Kidney glomerular epithelial cell (primary cell): ENCODE measurements around the gene MTREX.
A peak's percentile ranks its signal among the peaks of the same experiment; 100 is the strongest.

ENCODE experiments used
- DNase-seq: peaks from one replicate; lab custom pipeline; 2025; lab: John Stamatoyannopoulos, UW

Gene MTREX

GRCh38 chr5:55384072-55384471 lies 76.3 kb downstream of the MTREX start:
- DNase-seq = no peak

DNA sequence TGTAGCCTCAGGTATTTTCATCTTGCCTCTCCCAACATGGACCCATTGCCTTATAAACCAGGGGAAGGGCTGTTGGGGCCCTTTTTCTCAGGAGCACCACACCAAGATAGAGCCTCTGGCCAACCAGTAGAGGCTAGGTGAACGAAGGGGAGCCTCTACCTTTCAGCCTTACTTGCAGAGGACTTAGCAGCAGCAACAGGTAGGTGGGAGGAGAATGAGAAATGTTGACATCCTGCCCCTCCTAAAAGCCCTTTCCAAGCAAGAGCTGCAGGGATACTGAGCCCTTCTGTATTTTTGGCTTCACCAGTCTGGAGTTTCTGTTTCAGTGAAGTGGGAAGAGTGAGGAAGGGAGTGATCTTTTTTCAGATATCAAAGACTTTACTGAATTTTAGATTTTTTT lies 77.4 kb downstream of the MTREX start:
- no peak for DNase-seq

GRCh38 chr5:55385846-55386245 lies 78.1 kb downstream of the MTREX start:
- no peak for DNase-seq

- no peak for DNase-seq
These were observed 78.6 kb downstream of the MTREX start for GRCh38 chr5:55386356-55386755.

DNA sequence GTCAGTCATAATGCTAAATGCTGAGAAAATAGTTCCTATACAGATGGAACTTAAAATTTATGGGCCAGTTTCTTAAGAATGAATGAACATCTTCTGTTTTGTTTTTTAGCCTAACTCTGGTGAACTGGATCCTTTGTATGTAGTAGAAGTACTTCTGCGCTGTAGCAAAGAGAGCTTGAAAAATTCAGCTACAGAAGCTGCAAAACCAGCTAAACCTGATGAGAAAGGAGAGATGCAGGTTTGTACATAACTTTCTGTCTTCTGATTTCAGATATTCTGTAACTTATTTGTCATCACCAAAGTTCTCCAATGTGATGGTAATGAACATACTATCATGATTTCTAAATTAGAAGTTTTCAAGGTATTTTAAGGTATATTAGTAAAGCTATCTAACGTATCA lies 80.1 kb downstream of the MTREX start:
- no peak for DNase-seq

DNA sequence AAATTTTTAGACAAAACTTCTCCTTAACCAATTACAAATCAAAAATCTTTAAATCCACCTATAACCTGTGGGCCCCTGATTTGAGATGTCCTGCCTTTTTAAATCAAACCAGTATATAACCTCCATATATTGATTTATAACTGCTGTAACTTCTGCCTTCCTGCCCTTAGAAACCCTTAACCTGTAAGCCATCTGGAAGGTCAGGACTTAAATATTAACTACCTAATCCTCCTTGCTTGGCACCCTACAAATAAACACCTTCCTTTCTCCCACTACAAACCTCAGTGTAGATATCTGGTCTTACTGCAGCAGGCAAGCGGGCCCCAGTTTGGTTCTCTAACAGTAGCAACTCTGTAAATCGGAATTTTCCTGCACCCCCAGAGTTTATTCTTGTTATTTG lies 83.9 kb downstream of the MTREX start:
- DNase-seq = no peak

DNA sequence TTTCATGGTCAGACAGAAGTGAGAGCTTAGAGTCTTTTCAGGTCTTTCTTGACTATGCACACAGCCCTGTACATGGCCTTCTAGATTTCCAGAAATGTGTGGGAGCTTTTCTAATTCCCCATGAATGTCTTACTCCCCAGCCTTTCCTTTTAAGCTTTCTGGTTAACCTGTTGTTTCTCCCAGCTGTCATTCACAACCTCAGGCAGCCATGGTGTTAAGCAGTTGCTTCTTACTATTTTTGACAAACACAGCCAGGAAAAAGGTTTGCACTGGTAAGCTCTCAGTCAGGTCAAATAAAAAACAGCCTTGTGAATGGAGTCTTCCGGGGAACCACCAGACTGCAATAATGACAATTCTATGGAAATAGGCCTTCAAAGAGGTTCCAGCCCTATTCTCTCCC lies 84.9 kb downstream of the MTREX start:
- DNase-seq = no peak

DNA sequence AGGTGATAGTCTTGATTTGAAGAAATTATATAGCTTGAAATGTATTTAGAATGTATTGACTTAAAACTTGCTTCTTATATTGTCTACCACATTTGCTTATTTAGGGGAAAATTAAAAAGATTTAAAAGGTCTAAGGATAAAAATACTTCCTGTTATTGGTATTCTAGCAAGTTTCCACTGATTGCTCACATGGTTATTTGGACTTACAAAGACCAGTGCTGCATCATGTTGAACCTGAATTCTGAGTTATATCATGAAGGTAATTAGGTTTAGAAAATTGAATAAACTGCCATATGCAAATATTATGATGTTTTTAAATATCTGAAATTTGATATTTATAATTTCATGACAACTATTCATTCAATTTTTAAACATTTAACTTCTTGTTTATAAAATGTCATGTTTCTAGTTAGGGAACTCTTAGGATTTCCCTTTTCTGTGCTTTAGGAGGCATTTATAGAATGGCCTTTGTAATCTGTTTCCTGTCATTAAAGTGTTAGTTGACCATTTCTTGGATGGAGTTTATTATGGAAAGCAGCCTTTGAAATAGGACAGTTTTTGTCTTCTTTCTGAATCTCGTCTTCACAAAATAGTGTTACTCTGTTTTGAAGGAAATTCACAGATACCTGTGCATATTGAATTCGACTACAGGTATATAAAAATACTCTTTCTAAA lies 85.8 kb downstream of the MTREX start:
- DNase-seq = no peak

DNA sequence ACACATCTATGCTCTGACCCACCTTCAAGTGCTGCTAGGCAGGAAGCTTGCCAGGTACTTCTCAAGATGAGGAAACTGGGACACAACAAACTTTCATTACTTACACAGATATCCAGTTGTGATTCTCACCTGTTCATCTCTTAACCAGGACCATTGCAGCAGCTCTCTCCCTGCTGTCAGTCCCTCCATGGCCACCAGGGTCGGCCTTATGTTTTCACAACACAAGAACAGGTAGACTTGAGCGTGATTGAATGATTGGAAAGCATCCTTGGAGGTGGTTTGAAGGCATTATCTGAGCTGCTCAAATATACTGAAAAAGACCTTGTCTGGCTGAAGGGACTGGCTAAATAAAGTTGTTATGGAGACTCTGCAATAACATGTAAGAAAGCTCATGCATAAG lies 94.4 kb downstream of the MTREX start:
- no peak for DNase-seq

DNA sequence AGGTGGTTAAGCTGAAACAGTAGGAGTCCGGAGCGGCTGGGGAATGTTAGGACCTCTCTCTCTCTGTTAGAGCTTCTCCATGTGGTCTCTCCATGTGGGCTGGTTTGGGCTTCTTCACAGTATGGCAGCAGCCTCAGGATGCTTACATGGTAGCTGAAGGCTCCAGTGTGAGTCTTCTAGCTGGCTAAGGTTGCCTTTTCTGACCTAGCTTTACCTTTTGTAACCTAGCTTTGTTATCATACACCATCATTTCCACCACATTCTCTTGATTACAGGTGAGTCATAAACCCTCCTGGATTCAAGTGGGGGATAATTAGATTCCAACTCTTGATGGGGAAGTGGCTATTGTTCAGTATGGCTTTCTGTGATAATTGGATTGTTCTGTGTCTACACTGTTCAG lies 98.5 kb downstream of the MTREX start:
- DNase-seq = no peak

GRCh38 chr5:55407059-55407684 lies 99.4 kb downstream of the MTREX start:
- peak; percentile 33 for DNase-seq

- no peak for DNase-seq
These were observed 100.2 kb downstream of the MTREX start for GRCh38 chr5:55407984-55408383.

DNA sequence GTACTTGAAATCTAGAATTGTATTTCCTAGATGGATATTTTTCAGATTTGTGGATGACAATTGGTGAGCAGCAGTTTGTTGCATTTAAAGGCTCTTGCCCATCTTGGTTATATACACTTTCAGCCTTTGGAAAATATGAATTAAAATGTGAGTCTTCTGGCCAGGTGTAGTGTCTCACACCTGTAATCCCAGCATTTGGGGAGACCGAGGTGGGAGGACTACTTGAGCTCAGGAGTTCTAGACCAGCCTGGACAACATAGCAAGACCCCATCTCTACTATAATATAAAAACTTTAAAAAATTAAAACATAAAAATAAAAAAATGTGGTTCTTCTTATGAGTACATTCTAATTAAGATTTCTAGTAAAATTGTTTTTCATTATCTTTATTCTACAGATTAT lies 102.0 kb downstream of the MTREX start:
- no peak for DNase-seq

GRCh38 chr5:55410845-55411244 lies 103.1 kb downstream of the MTREX start:
- no peak for DNase-seq

DNA sequence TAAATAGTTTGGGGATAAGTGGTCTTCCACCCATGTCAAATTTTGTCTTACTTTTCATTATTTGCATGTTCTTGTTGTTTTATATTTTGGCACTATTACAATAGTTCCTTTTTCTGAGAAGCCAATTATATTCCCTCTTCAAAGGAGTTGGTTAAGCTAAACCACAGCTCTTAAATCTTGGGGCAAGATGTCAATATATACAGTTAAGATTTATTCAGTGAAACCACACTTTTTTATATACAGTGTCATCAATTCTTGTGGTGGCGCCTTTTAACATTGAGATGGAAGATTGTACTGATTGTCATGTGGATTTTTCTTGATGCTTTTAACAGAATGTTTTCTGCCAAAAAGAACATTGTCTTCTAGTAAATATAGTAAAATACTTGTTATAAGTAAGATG lies 104.1 kb downstream of the MTREX start:
- no peak for DNase-seq

DNA sequence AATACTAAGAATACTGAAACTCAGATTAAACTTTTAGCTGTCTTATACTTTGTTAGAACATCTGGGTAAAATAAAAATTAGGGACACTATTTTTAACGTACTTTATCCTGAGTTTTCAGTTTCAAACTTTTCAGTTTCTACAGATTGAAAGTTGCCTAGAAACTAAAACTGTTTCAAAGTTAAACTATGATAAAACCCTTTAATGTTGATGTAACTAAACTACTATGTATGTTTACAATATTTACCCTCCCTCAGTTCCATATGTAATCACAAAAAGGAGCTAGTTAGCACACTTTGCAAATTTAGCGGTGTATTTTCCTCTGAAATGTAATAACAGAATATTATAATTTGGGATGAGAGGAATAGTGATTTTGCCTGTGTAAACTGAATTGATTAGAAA lies 105.9 kb downstream of the MTREX start:
- DNase-seq = no peak

DNA sequence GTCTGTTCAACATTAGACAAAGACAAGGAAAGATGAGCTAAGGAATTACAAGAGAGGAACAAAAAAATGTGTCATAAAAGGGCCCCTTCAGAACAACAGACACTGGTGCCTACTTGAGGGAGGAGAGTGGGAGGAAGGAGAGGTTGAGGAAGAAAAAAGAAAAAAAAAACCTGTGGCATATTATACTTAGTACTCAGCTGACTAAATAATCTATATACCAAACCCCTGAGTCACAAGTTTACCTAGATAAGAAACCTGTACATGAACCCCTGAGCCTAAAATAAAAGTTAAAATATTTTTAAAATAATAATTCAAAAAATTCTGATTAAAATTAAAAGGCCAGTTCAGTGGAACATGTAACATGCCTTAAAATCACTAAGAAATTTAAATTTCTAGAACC lies 107.3 kb downstream of the MTREX start:
- DNase-seq = peak; percentile 2

- DNase-seq = no peak
These were observed 108.5 kb downstream of the MTREX start for GRCh38 chr5:55416306-55416705.

- peak; percentile 27 for DNase-seq
These were observed 111.5 kb downstream of the MTREX start for GRCh38 chr5:55418994-55419968.

DNA sequence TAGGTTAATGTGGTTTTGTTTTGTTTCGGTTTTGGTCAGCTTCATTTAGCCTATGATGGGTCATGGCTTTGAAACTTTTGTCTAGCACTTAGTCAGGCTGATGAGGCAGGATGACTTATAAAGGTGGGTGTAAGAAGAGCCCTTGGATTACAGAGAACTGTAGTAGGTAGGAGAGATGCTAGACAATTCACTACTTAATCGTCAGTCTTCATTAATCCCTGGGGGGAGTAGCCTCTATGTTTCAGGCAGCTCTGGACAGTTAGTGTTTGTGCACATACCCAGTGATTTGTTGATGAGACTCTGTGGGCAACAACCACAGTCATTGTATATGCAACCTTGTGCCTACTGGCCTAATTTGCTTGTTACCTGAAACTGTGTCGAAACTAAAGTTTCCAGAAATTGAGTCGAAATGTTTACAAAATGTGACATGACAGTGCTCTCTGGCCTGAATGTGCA lies 113.3 kb downstream of the MTREX start:
- DNase-seq = no peak

- DNase-seq = no peak
These were observed 118.7 kb downstream of the MTREX start for GRCh38 chr5:55426455-55426854.

- no peak for DNase-seq
These were observed 119.4 kb downstream of the MTREX start for GRCh38 chr5:55427157-55427556.

DNA sequence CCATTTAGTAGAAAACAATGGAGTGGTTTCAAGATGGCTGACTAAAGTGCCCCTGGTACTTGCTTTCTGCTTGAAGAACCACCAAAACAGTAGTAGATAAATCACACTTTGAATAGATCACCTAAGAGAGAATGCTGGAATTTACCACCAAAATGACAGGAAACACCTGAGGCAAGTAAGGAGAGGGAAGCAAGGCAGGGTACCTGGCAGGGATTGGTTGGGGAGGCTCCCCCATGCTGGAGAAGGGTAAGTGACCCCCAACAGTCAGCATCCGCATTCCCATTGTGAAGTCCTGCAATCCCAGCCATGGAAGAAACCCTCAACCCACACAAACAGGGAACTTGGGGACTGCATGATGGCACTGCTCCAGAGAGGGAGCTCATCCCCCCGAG lies 121.4 kb downstream of the MTREX start:
- no peak for DNase-seq
